Cardiac muscle cell (in vitro differentiated cells and primary cell): ENCODE results near the gene HNF1A. TPM values are rescaled to one million over a fixed set of nuclear protein-coding genes. Genes with fewer than 3 reads are reported as not detected.
A peak's percentile ranks its signal among the peaks of the same experiment; 100 is the strongest.

Source experiments
- DNase-seq, 2 donors: peaks; one replicate each; pipeline versions ENCODE4 v3.0.0 to v3.0.0-alpha.2; 2010 to 2017; ENCODE audit warnings: low read depth in 1 of 2, low spot score in 1 of 2
- H3K27ac ChIP-seq: fragments of 200-600 bp; sonication (generic); 2 replicates; pipeline ENCODE4 v1.5.1; 2016
- H3K27me3 ChIP-seq: fragments of 200-600 bp; sonication (generic); 2 replicates; pipeline ENCODE4 v1.6.0; 2016; ENCODE audit warnings: control low read depth
- H3K36me3 ChIP-seq: fragments of 200-600 bp; sonication (generic); 2 replicates; pipeline ENCODE4 v1.5.1; 2016; ENCODE audit warnings: control low read depth
- H3K4me1 ChIP-seq: fragments of 200-600 bp; sonication (generic); 2 replicates; pipeline ENCODE4 v1.8.1; 2017; ENCODE audit warnings: low read depth, mild to moderate bottlenecking, mixed run types
- H3K4me3 ChIP-seq: fragments of 200-600 bp; sonication (generic); 2 replicates; pipeline ENCODE4 v1.5.1; 2016; ENCODE audit warnings: mild to moderate bottlenecking
- H3K9me3 ChIP-seq: fragments of 200-600 bp; sonication (generic); 2 replicates; pipeline ENCODE4 v1.5.1; 2017; ENCODE audit warnings: low read depth, mild to moderate bottlenecking, control low read depth
- CTCF ChIP-seq: IDR thresholded peaks from 2 replicates; pipeline ENCODE4 v1.5.1; 2012; ENCODE audit warnings: low read depth, mild to moderate bottlenecking, low read length
- polyA plus RNA-seq: library from polyadenylated mRNA; unstranded; fragments of >200 nt; fragmentation: Nextera tagmentation; extraction: Ambion mirVana; gene quantifications from 2 replicates; pipeline ENCODE4 v1.2.1, GENCODE V29; 2016
- total RNA-seq: library from RNA; depleted of rRNA; stranded (reverse); fragments of >200 nt; gene quantifications from 2 replicates; pipeline ENCODE4 v1.2.3, GENCODE V29; 2016

Gene HNF1A
- not detected in 2 replicates for total RNA-seq
- not detected in 2 replicates for polyA plus RNA-seq

GRCh38 chr12:120978296-120979219 is at the start of gene HNF1A:
Gene HNF1A, plus strand, starts transcription at chr12:120978543. Its CDS starts 226 bp downstream, at chr12:120978769.
- Histone ChIP-seq H3K4me3 (no peak within 1 kb of the TSS), H3K4me1 (no peaks in the 10 kb centered on the region), H3K36me3 (no peaks in the 10 kb centered on the region), H3K27ac (no peak within 1 kb of the TSS), H3K27me3 (no peaks in the 10 kb centered on the region), H3K9me3 (no peaks in the 10 kb centered on the region)
- DNase-seq: no peak
- TF ChIP-seq CTCF: no peak

GRCh38 chr12:120928864-120929652 is 49.3 kb upstream of the HNF1A start:
- no peak overlapping the region for H3K4me3 ChIP-seq
- no peak overlapping the region for H3K27ac ChIP-seq
- TF ChIP-seq CTCF: no peak
- DNase-seq: peak in 1 of 2 donors; percentile 20
- no peaks in the 10 kb centered on the region for H3K9me3 ChIP-seq
- H3K4me1 ChIP-seq: no peaks in the 10 kb centered on the region
- no peaks in the 10 kb centered on the region for H3K36me3 ChIP-seq
- no peaks in the 10 kb centered on the region for H3K27me3 ChIP-seq

- no peak for TF ChIP-seq CTCF
- Histone ChIP-seq H3K27me3 (no peaks in the 10 kb centered on the region), H3K36me3 (no peaks in the 10 kb centered on the region)
These were observed 48.3 kb upstream of the HNF1A start for GRCh38 chr12:120930032-120930431.

GRCh38 chr12:120932058-120932457 is 46.3 kb upstream of the HNF1A start:
- no peaks in the 10 kb centered on the region for H3K9me3 ChIP-seq
- H3K27me3 ChIP-seq: no peaks in the 10 kb centered on the region
- H3K27ac ChIP-seq: no peak overlapping the region
- TF ChIP-seq CTCF: no peak
- H3K4me3 ChIP-seq: no peak overlapping the region
- no peaks in the 10 kb centered on the region for H3K36me3 ChIP-seq
- no peaks in the 10 kb centered on the region for H3K4me1 ChIP-seq
- no peak for DNase-seq

More at GRCh38 chr12:120930032-120930431, 48.3 kb upstream of the HNF1A start:
- Histone ChIP-seq H3K4me3 (no peak overlapping the region), H3K4me1 (no peaks in the 10 kb centered on the region), H3K27ac (no peak overlapping the region), H3K9me3 (no peaks in the 10 kb centered on the region)
- DNase-seq: no peak

GRCh38 chr12:120932956-120933526 is 45.3 kb upstream of the HNF1A start:
- no peaks in the 10 kb centered on the region for H3K27me3 ChIP-seq
- peak in 1 of 2 donors; percentile 10 for DNase-seq
- no peak for TF ChIP-seq CTCF
- no peaks in the 10 kb centered on the region for H3K9me3 ChIP-seq
- H3K4me3 ChIP-seq: no peak overlapping the region
- H3K4me1 ChIP-seq: no peaks in the 10 kb centered on the region
- no peak overlapping the region for H3K27ac ChIP-seq
- no peaks in the 10 kb centered on the region for H3K36me3 ChIP-seq
